Right atrium auricular region (tissue), 2 donors: ENCODE results near the gene LRRC71. TPM values are rescaled to one million over a fixed set of nuclear protein-coding genes. Genes with fewer than 3 reads are reported as not detected.
"Not testable (repeated sequence)": the region's sequence is repeated elsewhere in the genome, so short reads cannot be mapped to it uniquely, and the experiment has no call there.

Experiments used
- DNase-seq: peaks from one replicate; pipeline ENCODE4 v3.0.0-alpha.2; 2019; ENCODE audit warnings: low spot score
- H3K27ac ChIP-seq, 2 donors: fragments of 200-600 bp; sonication (generic); 1 replicate in 1 of 2; 2 replicates in 1 of 2; pipeline ENCODE4 v1.5.1; 2016 to 2019
- H3K27me3 ChIP-seq, 2 donors: fragments of 200-600 bp; sonication (generic); one replicate each; pipeline versions ENCODE4 v1.5.1 to v1.6.0; 2017 to 2019
- H3K36me3 ChIP-seq: fragments of 200-600 bp; sonication (generic); one replicate; pipeline ENCODE4 v1.5.1; 2016
- H3K4me1 ChIP-seq, 2 donors: fragments of 200-600 bp; sonication (generic); one replicate each; pipeline versions ENCODE4 v1.5.1 to v1.6.0; 2017 to 2019
- H3K4me3 ChIP-seq, 2 donors: fragments of 200-600 bp; sonication (generic); 1 replicate in 1 of 2; 2 replicates in 1 of 2; pipeline ENCODE4 v1.5.1; 2017 to 2019; ENCODE audit warnings: mild to moderate bottlenecking in 1 of 2, moderate library complexity in 1 of 2
- H3K9me3 ChIP-seq, 2 donors: fragments of 200-600 bp; sonication (generic); one replicate each; pipeline ENCODE4 v1.5.1; 2019
- total RNA-seq, 2 donors: library from RNA; depleted of rRNA; stranded (reverse); fragments of >200 nt; gene quantifications; one replicate each; pipeline ENCODE4 v1.1.0, GENCODE V29; 2016
- TF ChIP-seq, protein P1 (sequence below), 2 donors: fragments of 200-600 bp; sonication (generic); IDR thresholded peaks; one replicate each; pipeline ENCODE4 v1.5.1; 2019; ENCODE audit warnings: antibody characterized with exemption in 2 of 2

The LRRC71 gene
- total RNA-seq, 2 donors from 2014 or later, result not detected

DNA sequence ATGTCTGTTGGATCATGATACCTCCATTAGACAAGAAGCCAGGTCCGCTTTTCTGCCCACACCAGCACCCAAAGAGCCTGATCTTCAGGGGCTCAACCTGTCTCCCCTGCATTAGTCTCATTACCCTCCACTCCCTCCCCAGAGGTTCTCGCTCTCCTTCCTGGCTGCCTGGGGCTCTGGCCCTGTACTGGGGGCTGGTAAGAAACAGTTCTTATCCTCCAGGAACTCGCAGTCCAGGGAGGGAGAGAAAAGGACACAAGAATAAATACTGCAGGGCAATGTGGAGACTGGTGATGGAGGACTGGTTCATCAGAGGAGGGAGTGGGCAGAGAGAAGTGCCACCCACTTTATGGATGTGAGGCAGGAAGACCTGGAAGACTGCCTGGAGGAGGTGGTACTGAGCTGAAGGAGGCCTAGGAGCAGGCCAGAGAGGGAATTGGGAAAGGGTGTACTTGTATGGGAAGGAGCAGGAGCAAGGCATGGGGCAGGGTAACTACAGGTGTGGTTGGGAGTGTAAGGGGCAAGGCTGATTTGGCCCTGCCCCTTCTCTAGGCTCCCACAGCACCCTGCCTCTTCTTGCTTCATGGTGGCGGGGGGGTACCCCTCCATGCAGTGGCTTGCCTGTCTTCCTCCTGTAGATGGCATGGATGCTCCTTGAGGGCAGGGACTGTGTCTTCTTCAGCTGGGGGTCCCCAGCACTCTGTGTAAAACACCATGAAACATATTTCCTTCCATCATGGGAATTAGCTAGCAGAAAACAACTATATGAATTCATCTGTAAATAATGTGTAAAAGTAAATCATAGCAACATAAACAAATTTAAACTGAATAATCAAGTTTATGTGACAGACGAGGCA lies 5.0 kb downstream of the LRRC71 start:
- Histone ChIP-seq H3K36me3 (no peaks in the 10 kb centered on the region), H3K4me3 (no peak overlapping the region), H3K27ac (no peak overlapping the region), H3K4me1 (peaks cover 0 to 29% of the 10 kb centered on the region in 2 donors), H3K27me3 (peaks cover 20 to 29% of the 10 kb centered on the region in 2 donors), H3K9me3 (no peaks in the 10 kb centered on the region)
- TF ChIP-seq, protein P1, sequence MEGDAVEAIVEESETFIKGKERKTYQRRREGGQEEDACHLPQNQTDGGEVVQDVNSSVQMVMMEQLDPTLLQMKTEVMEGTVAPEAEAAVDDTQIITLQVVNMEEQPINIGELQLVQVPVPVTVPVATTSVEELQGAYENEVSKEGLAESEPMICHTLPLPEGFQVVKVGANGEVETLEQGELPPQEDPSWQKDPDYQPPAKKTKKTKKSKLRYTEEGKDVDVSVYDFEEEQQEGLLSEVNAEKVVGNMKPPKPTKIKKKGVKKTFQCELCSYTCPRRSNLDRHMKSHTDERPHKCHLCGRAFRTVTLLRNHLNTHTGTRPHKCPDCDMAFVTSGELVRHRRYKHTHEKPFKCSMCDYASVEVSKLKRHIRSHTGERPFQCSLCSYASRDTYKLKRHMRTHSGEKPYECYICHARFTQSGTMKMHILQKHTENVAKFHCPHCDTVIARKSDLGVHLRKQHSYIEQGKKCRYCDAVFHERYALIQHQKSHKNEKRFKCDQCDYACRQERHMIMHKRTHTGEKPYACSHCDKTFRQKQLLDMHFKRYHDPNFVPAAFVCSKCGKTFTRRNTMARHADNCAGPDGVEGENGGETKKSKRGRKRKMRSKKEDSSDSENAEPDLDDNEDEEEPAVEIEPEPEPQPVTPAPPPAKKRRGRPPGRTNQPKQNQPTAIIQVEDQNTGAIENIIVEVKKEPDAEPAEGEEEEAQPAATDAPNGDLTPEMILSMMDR (IDR thresholded peaks at IDR 0.05), result no peak
- no peak for DNase-seq

DNA sequence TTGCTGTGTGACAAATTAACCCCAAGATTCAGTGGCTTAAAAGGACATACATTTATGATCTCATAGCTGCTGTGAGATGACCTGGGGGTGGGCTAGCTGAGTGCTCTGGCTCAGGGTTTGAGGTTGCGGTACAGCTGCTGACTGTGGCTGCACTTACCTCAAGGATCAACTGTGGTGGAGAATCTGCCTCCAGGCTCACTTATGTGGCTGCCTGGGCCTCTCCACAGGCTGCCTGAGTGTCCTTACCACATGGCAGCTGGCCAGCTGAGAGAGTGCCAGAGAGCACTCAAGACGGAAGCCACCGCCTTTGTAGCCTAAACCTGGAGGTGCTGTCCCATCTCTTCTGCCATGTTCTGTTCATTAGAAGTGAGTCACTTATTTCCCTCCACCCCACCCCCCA lies 5.7 kb downstream of the LRRC71 start:
- H3K4me1 ChIP-seq, result peaks cover 0 to 25% of the 10 kb centered on the region in 2 donors
- H3K27me3 ChIP-seq, result peaks cover 20 to 22% of the 10 kb centered on the region in 2 donors
- no peak for DNase-seq
- H3K36me3 ChIP-seq, result no peaks in the 10 kb centered on the region
- no peaks in the 10 kb centered on the region for H3K9me3 ChIP-seq
- no peak overlapping the region for H3K27ac ChIP-seq
- TF ChIP-seq, protein P1 (IDR thresholded peaks at IDR 0.05), result no peak
- no peak overlapping the region for H3K4me3 ChIP-seq

DNA sequence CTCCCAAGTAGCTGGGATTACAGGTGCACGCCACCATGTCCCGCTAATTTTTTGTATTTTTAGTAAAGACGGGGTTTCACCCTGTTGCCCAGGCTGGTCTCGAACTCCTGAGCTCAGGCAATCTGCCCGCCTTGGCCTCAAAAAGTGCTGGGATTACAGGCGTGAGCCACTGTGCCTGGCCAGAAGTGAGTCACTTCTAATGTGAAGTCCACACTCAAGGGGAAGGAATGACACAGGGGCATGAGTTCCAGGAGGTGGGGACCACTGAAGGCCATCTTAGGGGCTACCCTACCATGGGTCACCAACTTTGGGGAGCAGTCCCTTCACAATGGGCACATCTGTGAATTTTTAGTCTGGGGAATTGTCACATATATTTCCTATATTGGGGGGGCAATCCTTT lies 6.3 kb downstream of the LRRC71 start:
- not testable (repeated sequence) for H3K27ac ChIP-seq

DNA sequence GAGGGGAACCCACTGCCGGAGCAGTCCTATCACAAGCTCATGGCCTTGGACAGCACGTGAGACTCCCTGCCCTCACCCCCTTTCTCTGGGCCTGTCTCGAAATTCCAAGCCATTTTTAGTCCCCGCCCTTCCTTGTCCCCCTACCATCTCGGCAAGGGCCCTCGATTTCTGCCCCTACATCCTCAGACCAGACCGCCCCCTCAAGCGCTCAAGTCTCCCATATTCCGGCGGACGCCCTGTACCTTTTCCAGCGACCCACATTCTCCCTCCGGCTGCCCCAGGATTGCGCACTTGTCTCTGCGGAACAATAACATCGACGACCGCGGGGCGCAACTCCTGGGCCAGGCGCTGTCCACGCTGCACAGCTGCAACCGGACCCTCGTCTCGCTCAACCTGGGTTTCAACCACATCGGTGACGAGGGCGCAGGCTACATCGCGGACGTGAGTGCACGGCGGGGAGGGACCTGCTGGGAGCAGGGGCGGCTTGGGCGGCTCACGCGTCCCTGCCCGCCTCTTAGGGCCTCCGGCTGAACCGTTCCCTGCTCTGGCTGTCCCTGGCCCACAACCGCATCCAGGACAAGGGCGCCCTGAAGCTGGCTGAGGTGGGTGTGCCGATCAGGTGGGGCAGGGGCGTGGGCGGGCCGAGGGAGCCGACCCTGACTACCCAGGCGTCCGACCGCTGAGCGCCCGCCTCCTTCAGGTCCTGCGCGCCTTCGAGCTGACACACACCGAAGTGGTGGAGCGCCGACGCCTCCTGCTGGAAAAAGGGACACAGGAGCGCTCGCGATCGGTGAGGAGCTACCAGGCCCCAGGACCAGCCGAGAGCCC lies 7.0 kb downstream of the LRRC71 start:
- Histone ChIP-seq H3K4me1 (peaks cover 0 to 33% of the 10 kb centered on the region in 2 donors), H3K4me3 (peak overlapping the region in 1 of 2 donors; percentile 40), H3K9me3 (no peaks in the 10 kb centered on the region), H3K27me3 (peaks cover 20 to 22% of the 10 kb centered on the region in 2 donors), H3K36me3 (no peaks in the 10 kb centered on the region), H3K27ac (no peak overlapping the region)
- TF ChIP-seq, protein P1 (IDR thresholded peaks at IDR 0.05), result peak; percentile 51 to 77
- peak; percentile 73 for DNase-seq

More for the DNA sequence above, 6.3 kb downstream of the LRRC71 start:
- not testable (repeated sequence) for H3K36me3 ChIP-seq, DNase-seq, H3K9me3 ChIP-seq, H3K4me3 ChIP-seq
- Histone ChIP-seq H3K4me1 (peaks cover 0 to 30% of the 10 kb centered on the region in 2 donors), H3K27me3 (peaks cover 20 to 22% of the 10 kb centered on the region in 2 donors)

DNA sequence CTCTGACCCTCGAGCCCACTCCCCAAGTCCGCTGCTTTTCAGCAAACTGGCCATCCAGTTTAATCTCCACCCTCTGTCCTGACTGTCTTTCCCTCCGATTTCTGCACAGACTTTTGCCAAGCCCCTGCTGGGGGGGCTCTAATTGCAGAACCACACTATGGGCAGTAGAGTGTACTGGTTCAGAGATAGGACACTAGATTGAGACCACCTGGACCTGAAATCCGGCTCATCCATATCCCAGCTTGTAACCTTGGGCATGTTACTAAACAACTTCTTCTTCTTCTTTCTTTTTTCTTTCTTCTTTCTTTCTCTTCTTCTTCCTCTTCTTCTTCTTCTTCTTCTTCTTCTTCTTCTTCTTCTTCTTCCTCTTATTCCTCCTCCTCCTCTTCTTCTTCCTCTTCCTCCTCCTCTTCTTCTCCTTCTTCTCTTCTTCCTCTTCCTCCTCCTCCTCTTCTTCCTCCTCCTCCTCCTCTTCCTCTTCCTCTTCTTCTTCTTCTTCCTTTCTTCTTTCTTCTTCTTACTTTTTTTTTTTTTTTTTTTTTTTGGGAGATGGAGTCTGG lies 7.7 kb downstream of the LRRC71 start:
- no peaks in the 10 kb centered on the region for H3K9me3 ChIP-seq
- peaks cover 0 to 31% of the 10 kb centered on the region in 2 donors for H3K4me1 ChIP-seq
- peak overlapping the region in 1 of 2 donors; percentile 40 for H3K4me3 ChIP-seq
- no peak for DNase-seq
- H3K36me3 ChIP-seq, result no peaks in the 10 kb centered on the region
- TF ChIP-seq, protein P1 (IDR thresholded peaks at IDR 0.05), result peak in 1 of 2 donors; percentile 0
- no peak overlapping the region for H3K27ac ChIP-seq
- peaks cover 19 to 20% of the 10 kb centered on the region in 2 donors for H3K27me3 ChIP-seq
